GM06990 (cell line): ENCODE results near the gene PLAC8L1.

Source experiments
- DNase-seq: peaks from one replicate; pipeline ENCODE4 v3.0.0-alpha.2; 2011; ENCODE audit not compliant: insufficient read length; ENCODE audit errors: extremely low read depth
- H3K27me3 ChIP-seq: replicated peaks from 2 replicates; pipeline ENCODE4 v1.6.0; 2011; ENCODE audit warnings: low read length; ENCODE audit not compliant: control insufficient read depth, insufficient read depth
- H3K36me3 ChIP-seq: 2 replicates; pipeline ENCODE4 v1.5.1; 2011; ENCODE audit warnings: low read length; ENCODE audit not compliant: control insufficient read depth, insufficient read depth
- H3K4me3 ChIP-seq: replicated peaks from 2 replicates; pipeline ENCODE4 v1.5.1; 2011; ENCODE audit warnings: low read depth, mild to moderate bottlenecking, control low read depth, low read length
- CTCF ChIP-seq: IDR thresholded peaks from 2 replicates; pipeline ENCODE4 v1.5.1; 2011; ENCODE audit warnings: low read length, control low read depth, mild to moderate bottlenecking, inconsistent platforms; ENCODE audit not compliant: insufficient read depth, poor library complexity, severe bottlenecking

The PLAC8L1 gene

DNA sequence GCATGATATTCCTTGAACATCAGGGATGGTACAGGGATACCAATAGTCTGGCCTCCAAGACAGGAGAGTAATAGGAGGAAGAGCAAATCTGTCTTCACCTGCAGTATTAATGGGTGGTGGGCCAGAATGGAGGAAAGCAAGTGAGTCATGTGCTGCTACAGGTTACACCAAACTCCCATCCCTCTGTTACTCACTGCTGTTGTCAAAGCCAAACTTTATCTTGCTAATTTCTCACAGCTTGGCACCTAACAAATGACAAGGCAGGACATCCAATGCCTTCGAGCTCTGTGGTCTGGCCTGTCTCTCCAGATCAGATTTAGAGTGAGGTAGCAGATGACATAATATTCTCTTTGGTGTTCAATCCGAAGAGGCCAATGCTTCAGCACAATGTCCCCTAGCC, 26.8 kb downstream of the PLAC8L1 start:
- Histone ChIP-seq H3K36me3 (no peaks in the 10 kb centered on the region), H3K27me3 (no peaks in the 10 kb centered on the region), H3K4me3 (no peak overlapping the region)
- TF ChIP-seq CTCF, result no peak
- no peak for DNase-seq

DNA sequence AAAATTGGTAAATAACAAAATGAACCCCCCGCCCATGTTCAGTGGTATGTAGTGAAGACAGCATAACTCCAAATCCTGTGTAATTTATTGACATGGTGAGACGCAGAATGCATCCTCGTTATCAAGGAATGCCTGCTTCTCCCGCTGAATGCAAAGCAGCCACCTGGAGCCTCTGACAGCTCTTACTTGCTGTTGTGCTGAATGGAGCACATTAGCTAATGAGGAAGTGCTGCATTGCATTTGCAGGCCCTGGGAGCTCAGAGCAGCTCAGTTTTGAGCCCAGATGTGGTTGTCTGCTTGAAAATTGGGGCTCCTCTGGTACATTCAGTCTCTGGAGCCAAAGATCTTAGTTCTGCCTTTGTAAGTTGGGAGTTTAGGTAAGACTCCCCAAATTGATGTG, 28.9 kb downstream of the PLAC8L1 start:
- DNase-seq, result no peak
- Histone ChIP-seq H3K27me3 (no peaks in the 10 kb centered on the region), H3K4me3 (no peak overlapping the region), H3K36me3 (no peaks in the 10 kb centered on the region)
- TF ChIP-seq CTCF, result no peak

GRCh38 chr5:146076028-146076427, 29.3 kb downstream of the PLAC8L1 start:
- Histone ChIP-seq H3K36me3 (no peaks in the 10 kb centered on the region), H3K27me3 (no peaks in the 10 kb centered on the region), H3K4me3 (no peak overlapping the region)
- no peak for TF ChIP-seq CTCF
- DNase-seq, result no peak

- no peak for TF ChIP-seq CTCF
- no peaks in the 10 kb centered on the region for H3K27me3 ChIP-seq
- DNase-seq, result no peak
- H3K36me3 ChIP-seq, result no peaks in the 10 kb centered on the region
- no peak overlapping the region for H3K4me3 ChIP-seq
Observed at GRCh38 chr5:146073239-146073900, 32.0 kb downstream of the PLAC8L1 start.

GRCh38 chr5:146072595-146072994, 32.8 kb downstream of the PLAC8L1 start:
- DNase-seq, result no peak

More at GRCh38 chr5:146072595-146072994, 32.8 kb downstream of the PLAC8L1 start:
- no peak for TF ChIP-seq CTCF
- Histone ChIP-seq H3K4me3 (no peak overlapping the region), H3K27me3 (no peaks in the 10 kb centered on the region), H3K36me3 (no peaks in the 10 kb centered on the region)
